ENCODE measurements around the gene CELF2. TPM values are rescaled to one million over a fixed set of nuclear protein-coding genes. Genes with fewer than 3 reads are reported as not detected.

The CELF2 gene
- total and polyA plus RNA-seq, 9 of the 15 experiments (the other 6 are each of a cell fraction or from before 2014, with no cell fraction given) = 4.0 to 20.3 (median 11.1) TPM

- TF ChIP-seq ZZZ3 (IDR thresholded peaks at IDR 0.05) = no peak
- peak; percentile 67; the same call in 1 of the 2 replicates for TF ChIP-seq SMARCA5 (IDR thresholded peaks at IDR 0.05)
- peak; percentile 77 for TF ChIP-seq ATF7 (IDR thresholded peaks at IDR 0.05)
- peak; percentile 85 for TF ChIP-seq RFX1 (IDR thresholded peaks at IDR 0.05)
- peak; percentile 66 for TF ChIP-seq MXI1 (IDR thresholded peaks at IDR 0.05; ENCODE audit: low read depth, low read length)
- TF ChIP-seq ZNF77 (CRISPR knock-in tag; IDR thresholded peaks at IDR 0.05) = no peak
- TF ChIP-seq ZNF584 (CRISPR knock-in tag; IDR thresholded peaks at IDR 0.05; ENCODE audit: low read depth) = peak; percentile 73; the same call in 1 of the 2 replicates
- no peak for TF ChIP-seq CHD7 (IDR thresholded peaks at IDR 0.05; ENCODE audit: low read depth, low read length)
- TF ChIP-seq ZNF24 (IDR thresholded peaks at IDR 0.05) = peak; percentile 82
- TF ChIP-seq MEIS2 (IDR thresholded peaks at IDR 0.05; ENCODE audit: partially characterized antibody) = peak; percentile 96
- peak; percentile 62; the same call in 1 of the 2 replicates for TF ChIP-seq ZNF740 (CRISPR knock-in tag; IDR thresholded peaks at IDR 0.05)
- TF ChIP-seq ZNF740 (tag; IDR thresholded peaks at IDR 0.05) = no peak
- TF ChIP-seq SMAD1 (IDR thresholded peaks at IDR 0.05; ENCODE audit: low read depth, low read length, partially characterized antibody) = peak; percentile 36
- TF ChIP-seq ETV5 (CRISPR knock-in tag; IDR thresholded peaks at IDR 0.05; ENCODE audit: low read depth) = peak; percentile 94
Measured at GRCh38 chr10:11178606-11179515, 161.2 kb downstream of the CELF2 start (continued).

Data from K562 (cell line).